Breast epithelium (tissue), 3 donors: ENCODE results near the gene BNC1.

Experiments
- CTCF ChIP-seq, 3 donors: fragments of 450-650 bp; IDR thresholded peaks; one replicate each; pipeline ENCODE4 v1.5.1; 2016 to 2017; ENCODE audit warnings: antibody characterized with exemption in 3 of 3, mild to moderate bottlenecking in 3 of 3, moderate library complexity in 3 of 3
- POLR2AphosphoS5 ChIP-seq, 3 donors: sonication (generic); formaldehyde crosslinking; IDR thresholded peaks; one replicate each; pipeline ENCODE4 v1.6.1; 2017; ENCODE audit warnings: antibody characterized with exemption in 3 of 3

DNA sequence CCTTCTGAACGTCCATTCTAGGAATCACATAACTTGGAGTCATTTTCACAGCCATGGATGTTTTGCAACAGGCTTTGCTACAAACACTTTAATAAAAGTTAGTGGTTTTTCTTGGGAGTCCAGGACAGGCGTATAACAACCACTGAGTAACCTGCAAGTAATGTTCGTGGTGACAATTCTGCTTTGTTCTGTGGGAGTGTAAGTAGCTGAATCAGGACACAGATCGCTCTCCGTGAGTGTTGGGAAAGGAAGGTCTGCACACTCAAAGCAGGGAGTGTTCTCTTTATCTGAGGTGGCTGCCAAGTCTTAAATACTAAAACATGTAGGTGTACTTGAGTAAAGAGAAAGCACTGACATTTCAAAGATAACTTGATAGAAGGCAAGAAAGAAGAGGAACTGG lies 7.9 kb upstream of the BNC1 start:
- TF ChIP-seq CTCF (IDR thresholded peaks at IDR 0.05) (no peak), POLR2AphosphoS5 (IDR thresholded peaks at IDR 0.05) (no peak)
